Mesendoderm (in vitro differentiated cells): Measurements from ENCODE around the gene MYH7.

Experiments
- DNase-seq: peaks from one replicate; pipeline ENCODE4 v3.0.0; 2013
- H2AK5ac ChIP-seq: 2 replicates; pipeline ENCODE4 v1.6.1; 2013; ENCODE audit warnings: low read length, inconsistent platforms
- H2BK120ac ChIP-seq: 2 replicates; pipeline ENCODE4 v1.6.1; 2013; ENCODE audit warnings: low read depth, mild to moderate bottlenecking, low read length, moderate library complexity, mixed read lengths
- H2BK15ac ChIP-seq: replicated peaks from 2 replicates; pipeline ENCODE4 v1.6.1; 2013; ENCODE audit warnings: low read depth, mild to moderate bottlenecking, moderate library complexity
- H2BK5ac ChIP-seq: 2 replicates; pipeline ENCODE4 v1.6.1; 2013; ENCODE audit warnings: low read length, inconsistent platforms
- H3K18ac ChIP-seq: 2 replicates; pipeline ENCODE4 v1.6.1; 2013; ENCODE audit warnings: mild to moderate bottlenecking, low read length, mixed read lengths
- H3K23ac ChIP-seq: one replicate; pipeline ENCODE4 v1.6.1; 2013; ENCODE audit warnings: low read length
- H3K27ac ChIP-seq: 2 replicates; pipeline ENCODE4 v1.5.1; 2013; ENCODE audit warnings: low read depth, mild to moderate bottlenecking, inconsistent platforms, low read length, moderate library complexity
- H3K27me3 ChIP-seq: 2 replicates; pipeline ENCODE4 v1.6.1; 2013; ENCODE audit warnings: low read length, control low read depth, mild to moderate bottlenecking, inconsistent platforms; ENCODE audit not compliant: insufficient read depth, poor library complexity
- H3K36me3 ChIP-seq: 2 replicates; pipeline ENCODE4 v1.6.1; 2013; ENCODE audit warnings: low read length, inconsistent platforms; ENCODE audit not compliant: control insufficient read depth, insufficient read depth
- H3K4ac ChIP-seq: one replicate; pipeline ENCODE4 v1.6.1; 2013; ENCODE audit warnings: low read depth, mild to moderate bottlenecking, low read length, moderate library complexity
- H3K4me1 ChIP-seq: 2 replicates; pipeline ENCODE4 v1.6.1; 2013; ENCODE audit warnings: low read depth, low read length, inconsistent platforms; ENCODE audit not compliant: control insufficient read depth
- H3K4me2 ChIP-seq: 2 replicates; pipeline ENCODE4 v1.6.1; 2013; ENCODE audit warnings: low read length
- H3K4me3 ChIP-seq: 2 replicates; pipeline ENCODE4 v1.5.1; 2013; ENCODE audit warnings: mild to moderate bottlenecking, low read length
- H3K56ac ChIP-seq: one replicate; pipeline ENCODE4 v1.6.1; 2013; ENCODE audit warnings: low read length
- H3K79me1 ChIP-seq: 2 replicates; pipeline ENCODE4 v1.6.1; 2013; ENCODE audit warnings: low read length, inconsistent platforms
- H3K79me2 ChIP-seq: 2 replicates; pipeline ENCODE4 v1.6.1; 2013; ENCODE audit warnings: mild to moderate bottlenecking, low read length; ENCODE audit not compliant: control insufficient read depth, insufficient read depth
- H3K9ac ChIP-seq: 2 replicates; pipeline ENCODE4 v1.6.1; 2013; ENCODE audit warnings: low read length, inconsistent platforms
- H4K5ac ChIP-seq: one replicate; pipeline ENCODE4 v1.6.1; 2013; ENCODE audit warnings: low read length
- H4K8ac ChIP-seq: one replicate; pipeline ENCODE4 v1.6.1; 2013; ENCODE audit warnings: low read depth, mild to moderate bottlenecking, control low read depth, low read length, moderate library complexity
- WGBS: extraction: QIAGEN DNeasy Blood & Tissue Kit; methylation state at CpG from one replicate; pipeline ENCODE4 v1.1.7; 2013; ENCODE audit warnings: low lambda C conversion rate, missing lambda C conversion rate; ENCODE audit not compliant: insufficient coverage; ENCODE audit errors: extremely low coverage; 5-methylcytosine and 5-hydroxymethylcytosine counted together

The MYH7 gene

DNA sequence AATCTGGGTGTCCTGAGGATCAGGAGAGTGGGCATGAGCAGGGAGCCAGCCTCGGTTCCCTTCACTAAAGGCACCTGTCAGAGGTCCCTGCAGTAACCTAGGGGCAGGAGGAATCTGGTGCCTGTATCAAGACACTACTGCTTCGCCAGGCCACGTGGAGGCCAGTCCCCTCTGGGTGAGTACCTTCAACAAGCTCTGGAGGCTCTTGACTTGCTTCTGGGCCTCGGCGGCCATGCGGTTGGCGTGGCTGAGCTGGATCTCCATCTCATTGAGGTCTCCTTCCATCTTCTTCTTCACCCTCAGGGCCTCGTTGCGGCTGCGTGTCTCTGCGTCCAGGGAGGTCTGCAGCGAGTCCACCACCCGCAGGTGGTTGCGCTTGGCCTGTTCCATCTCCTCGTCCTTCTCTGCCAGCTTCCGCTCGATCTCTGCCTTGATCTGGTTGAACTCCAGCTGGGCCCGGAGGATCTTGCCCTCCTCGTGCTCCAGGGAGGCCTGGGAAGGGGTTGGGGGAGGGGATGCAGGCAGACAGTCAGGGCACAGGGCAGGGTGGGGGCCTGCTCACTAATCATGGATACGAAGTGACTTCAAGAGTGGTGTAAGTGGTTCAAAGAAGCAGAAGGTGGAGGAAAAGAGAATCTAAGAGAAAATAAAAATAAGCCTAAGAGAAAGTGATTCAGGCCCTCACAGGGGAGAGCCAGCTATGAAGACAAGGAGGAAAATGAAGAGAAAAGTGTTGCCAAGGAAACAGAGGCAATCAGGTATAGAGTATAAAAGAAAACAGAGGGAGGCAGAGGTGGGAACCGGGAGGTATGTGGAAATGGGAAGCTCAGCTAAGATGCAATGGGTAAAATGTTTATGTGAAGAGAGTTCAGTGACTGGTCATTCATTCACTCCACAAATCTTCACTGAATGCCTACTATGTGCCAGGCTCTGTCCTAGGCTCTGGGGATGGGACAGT, 19.4 kb downstream of the MYH7 start:
- no peak overlapping the region for H4K8ac ChIP-seq
- no peak overlapping the region for H2BK120ac ChIP-seq
- no peaks in the 10 kb centered on the region for H3K27me3 ChIP-seq
- H2BK5ac ChIP-seq: no peak overlapping the region
- no peak overlapping the region for H3K4ac ChIP-seq
- no peak for DNase-seq
- H3K56ac ChIP-seq: no peak overlapping the region
- H3K18ac ChIP-seq: no peak overlapping the region
- H3K36me3 ChIP-seq: no peaks in the 10 kb centered on the region
- H3K9ac ChIP-seq: no peak overlapping the region
- H2BK15ac ChIP-seq: no peak overlapping the region
- H3K79me1 ChIP-seq: no peaks in the 10 kb centered on the region
- no peak overlapping the region for H2AK5ac ChIP-seq
- no peaks in the 10 kb centered on the region for H3K4me1 ChIP-seq
- H3K4me3 ChIP-seq: no peak overlapping the region
- no peak overlapping the region for H3K4me2 ChIP-seq
- no peaks in the 10 kb centered on the region for H3K79me2 ChIP-seq
- H3K23ac ChIP-seq: no peak overlapping the region
- no peak overlapping the region for H3K27ac ChIP-seq
- no peak overlapping the region for H4K5ac ChIP-seq
- no CpG with 5 or more reads among the region's 21 CpGs for WGBS

DNA sequence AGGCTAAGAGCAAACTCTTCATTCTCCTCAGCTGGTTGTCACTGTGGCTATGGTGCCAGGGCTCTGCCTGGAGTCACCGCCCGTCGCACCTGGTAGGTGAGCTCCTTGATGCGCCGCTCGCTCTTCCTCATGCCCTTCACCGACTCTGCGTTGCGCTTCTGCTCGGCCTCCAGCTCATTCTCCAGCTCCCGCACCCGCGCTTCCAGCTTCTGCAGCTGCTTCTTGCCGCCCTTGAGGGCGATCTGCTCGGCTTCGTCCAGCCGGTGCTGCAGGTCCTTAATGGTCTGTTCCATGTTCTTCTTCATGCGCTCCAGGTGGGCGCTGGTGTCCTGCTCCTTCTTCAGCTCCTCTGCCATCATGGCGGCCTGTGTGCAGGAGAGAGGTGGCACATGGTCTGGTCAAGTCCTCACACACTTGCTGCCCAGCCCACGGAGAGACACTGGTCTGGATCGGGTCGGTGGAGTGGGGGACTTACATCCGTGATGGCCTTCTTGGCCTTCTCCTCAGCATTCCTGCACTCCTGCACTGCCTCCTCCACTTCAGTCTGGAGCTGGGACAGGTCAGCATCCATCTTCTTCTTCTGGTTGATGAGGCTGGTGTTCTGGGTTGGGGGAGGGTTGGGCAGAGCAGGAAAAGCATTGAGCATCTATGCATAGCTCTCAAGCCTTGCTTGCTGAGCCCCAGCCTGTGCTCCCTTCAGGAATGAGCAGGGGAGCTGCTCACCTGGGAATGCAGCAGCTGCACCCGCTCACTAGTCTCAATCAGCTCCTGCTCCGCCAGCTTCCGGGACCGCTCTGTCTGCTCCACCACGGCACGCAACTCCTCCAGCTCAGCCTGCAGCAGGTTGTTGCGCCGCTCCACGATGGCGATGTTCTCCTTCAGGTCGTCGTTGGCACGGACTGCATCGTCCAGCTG, 20.3 kb downstream of the MYH7 start:
- Histone ChIP-seq H2AK5ac (no peak overlapping the region), H3K79me1 (no peaks in the 10 kb centered on the region), H3K4me3 (no peak overlapping the region), H3K18ac (no peak overlapping the region), H2BK15ac (no peak overlapping the region), H3K4ac (no peak overlapping the region), H4K8ac (no peak overlapping the region), H3K4me1 (no peaks in the 10 kb centered on the region), H3K9ac (no peak overlapping the region), H2BK120ac (no peak overlapping the region), H4K5ac (no peak overlapping the region), H3K79me2 (no peaks in the 10 kb centered on the region), H3K23ac (no peak overlapping the region), H3K36me3 (no peaks in the 10 kb centered on the region), H3K27ac (no peak overlapping the region), H3K4me2 (no peak overlapping the region), H3K27me3 (no peaks in the 10 kb centered on the region), H2BK5ac (no peak overlapping the region), H3K56ac (no peak overlapping the region)
- DNase-seq: no peak
- WGBS: no CpG with 5 or more reads among the region's 39 CpGs

DNA sequence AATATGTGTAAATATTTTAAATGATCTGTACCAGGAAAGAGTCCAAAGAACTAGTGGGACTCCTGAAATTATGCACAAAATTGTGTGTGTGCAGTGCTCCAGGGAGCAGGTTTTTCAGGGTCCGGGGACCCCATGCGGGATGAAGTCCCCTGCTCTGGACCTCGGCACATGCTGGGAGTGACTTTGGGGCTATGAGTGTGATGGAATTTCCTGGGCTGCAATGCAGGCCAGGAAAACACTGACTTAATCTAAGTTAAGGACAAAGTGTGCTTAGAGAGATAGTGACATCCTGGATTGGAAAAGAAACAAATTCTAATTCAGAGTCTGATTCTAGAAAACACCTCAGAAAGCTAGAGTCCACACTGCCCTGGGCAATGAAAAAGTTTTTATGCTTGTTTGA, 21.2 kb downstream of the MYH7 start:
- Histone ChIP-seq H3K4me3 (no peak overlapping the region), H3K56ac (no peak overlapping the region), H3K4me1 (no peaks in the 10 kb centered on the region), H3K27me3 (no peaks in the 10 kb centered on the region), H4K5ac (no peak overlapping the region), H3K23ac (no peak overlapping the region), H3K79me1 (no peaks in the 10 kb centered on the region), H3K9ac (no peak overlapping the region), H2BK120ac (no peak overlapping the region), H3K18ac (no peak overlapping the region), H3K36me3 (no peaks in the 10 kb centered on the region), H3K4ac (no peak overlapping the region), H3K79me2 (no peaks in the 10 kb centered on the region), H2BK15ac (no peak overlapping the region), H3K27ac (no peak overlapping the region), H3K4me2 (no peak overlapping the region), H4K8ac (no peak overlapping the region), H2AK5ac (no peak overlapping the region), H2BK5ac (no peak overlapping the region)
- no peak for DNase-seq
- WGBS: no CpG with 5 or more reads among the region's 3 CpGs

DNA sequence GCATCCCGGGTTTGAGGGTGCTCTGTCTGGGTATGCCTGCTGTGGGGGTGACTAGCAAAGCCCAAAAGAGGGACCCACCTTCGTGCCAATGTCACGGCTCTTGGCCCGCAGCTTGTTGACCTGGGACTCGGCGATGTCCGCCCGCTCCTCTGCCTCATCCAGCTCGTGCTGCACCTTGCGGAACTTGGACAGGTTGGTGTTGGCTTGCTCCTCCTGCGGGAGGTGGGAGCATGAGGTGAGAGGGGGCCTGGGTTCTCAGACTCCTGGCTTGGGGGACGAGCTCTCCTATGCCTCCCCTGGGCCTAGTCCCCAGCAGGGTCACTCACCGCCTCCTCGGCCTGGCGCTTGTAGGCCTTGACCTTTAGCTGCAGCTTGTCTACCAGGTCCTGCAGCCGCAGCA, 21.8 kb downstream of the MYH7 start:
- Histone ChIP-seq H2BK5ac (no peak overlapping the region), H2AK5ac (no peak overlapping the region), H3K79me2 (no peaks in the 10 kb centered on the region), H3K23ac (no peak overlapping the region), H3K27ac (no peak overlapping the region), H3K18ac (no peak overlapping the region), H4K8ac (no peak overlapping the region), H3K4ac (no peak overlapping the region), H3K27me3 (no peaks in the 10 kb centered on the region), H3K56ac (no peak overlapping the region), H3K4me3 (no peak overlapping the region), H3K9ac (no peak overlapping the region), H3K4me2 (no peak overlapping the region), H2BK15ac (no peak overlapping the region), H3K4me1 (no peaks in the 10 kb centered on the region), H4K5ac (no peak overlapping the region), H3K79me1 (no peaks in the 10 kb centered on the region), H2BK120ac (no peak overlapping the region), H3K36me3 (no peaks in the 10 kb centered on the region)
- no CpG with 5 or more reads among the region's 16 CpGs for WGBS
- no peak for DNase-seq

DNA sequence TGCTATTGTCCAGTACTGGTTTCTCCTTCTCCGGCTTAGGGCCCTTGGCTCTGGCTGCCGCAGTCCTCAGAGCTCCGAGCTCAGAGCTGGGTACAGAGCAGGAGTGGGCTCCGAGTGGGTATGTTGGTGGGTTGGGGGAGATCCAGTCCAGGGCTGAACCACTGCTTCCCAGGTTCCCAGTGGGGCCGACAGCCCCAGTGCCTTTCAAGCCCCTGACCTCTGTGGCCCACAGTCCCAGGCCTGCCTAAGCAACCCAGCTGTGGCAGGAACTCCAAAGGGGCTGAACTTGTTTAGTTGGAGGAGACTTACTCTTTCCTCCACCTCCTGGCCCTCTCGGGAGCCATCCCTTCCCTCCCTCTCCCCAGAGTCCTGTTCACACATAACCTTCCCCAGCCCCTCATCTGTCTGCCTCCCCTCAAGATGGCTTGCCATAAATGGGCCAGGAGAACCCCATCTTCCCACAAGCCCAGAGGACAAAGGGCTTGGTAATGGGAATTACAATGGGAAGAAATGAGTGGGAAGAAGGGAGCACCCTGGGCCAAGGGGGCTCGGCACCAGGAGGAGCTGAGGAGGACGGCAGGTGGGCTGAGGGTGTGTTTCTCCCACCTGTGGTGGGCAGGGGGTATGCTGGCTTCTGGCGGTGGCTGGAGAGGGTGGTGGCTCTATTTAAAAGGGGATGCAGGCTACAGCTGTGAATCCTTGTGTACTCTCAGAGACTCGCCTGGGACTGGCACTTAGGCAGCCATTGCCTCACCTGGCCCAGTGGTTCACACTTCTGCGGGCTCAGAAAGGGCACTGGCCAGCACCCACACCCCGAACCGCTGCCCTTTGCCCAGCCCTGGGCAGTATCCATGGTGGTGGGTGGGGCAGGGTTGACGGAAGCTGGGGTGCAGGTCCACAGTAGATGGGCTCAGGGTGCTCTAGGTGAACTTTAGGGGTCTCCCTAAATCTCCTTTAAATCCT, 23.6 kb downstream of the MYH7 start:
- no peak overlapping the region for H3K27ac ChIP-seq
- no peaks in the 10 kb centered on the region for H3K79me1 ChIP-seq
- H2BK15ac ChIP-seq: no peak overlapping the region
- no peak overlapping the region for H2BK5ac ChIP-seq
- no peak overlapping the region for H3K23ac ChIP-seq
- DNase-seq: no peak
- no peak overlapping the region for H3K4me2 ChIP-seq
- no peak overlapping the region for H3K4me3 ChIP-seq
- H4K8ac ChIP-seq: no peak overlapping the region
- H3K36me3 ChIP-seq: no peaks in the 10 kb centered on the region
- H3K79me2 ChIP-seq: no peaks in the 10 kb centered on the region
- H3K27me3 ChIP-seq: no peaks in the 10 kb centered on the region
- H2BK120ac ChIP-seq: no peak overlapping the region
- no CpG with 5 or more reads among the region's 14 CpGs for WGBS
- H3K9ac ChIP-seq: no peak overlapping the region
- H3K18ac ChIP-seq: no peak overlapping the region
- H4K5ac ChIP-seq: no peak overlapping the region
- H2AK5ac ChIP-seq: no peak overlapping the region
- no peak overlapping the region for H3K56ac ChIP-seq
- H3K4me1 ChIP-seq: no peaks in the 10 kb centered on the region
- H3K4ac ChIP-seq: no peak overlapping the region
